T follicular helper cell (primary cell): ENCODE results near the gene RNF126.
"Not testable (repeated sequence)": the region's sequence is repeated elsewhere in the genome, so short reads cannot be mapped to it uniquely, and the experiment has no call there.

Experiments used
- DNase-seq: peaks from one replicate; pipeline ENCODE4 v3.0.0-alpha.2; 2020; ENCODE audit warnings: low read depth

The RNF126 gene

DNA sequence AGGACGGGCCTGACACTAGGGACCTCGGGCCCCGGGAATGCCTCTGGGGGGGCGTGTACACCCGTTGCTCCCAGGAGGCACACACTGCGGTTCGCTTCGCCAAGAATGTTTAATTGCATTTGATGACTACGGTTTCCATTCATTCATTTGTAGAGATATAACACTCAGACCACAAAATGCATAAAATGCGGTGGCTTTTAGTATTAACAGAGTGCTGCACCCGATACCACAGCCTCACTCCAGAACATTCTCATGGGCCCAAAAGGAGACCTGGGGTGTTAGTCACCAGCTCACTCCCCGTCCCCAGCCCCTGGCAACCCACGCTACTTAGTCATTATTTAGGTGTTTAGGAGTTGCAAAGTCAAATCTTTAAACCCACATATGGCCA, 51.5 kb downstream of the RNF126 start:
- peak; percentile 26 for DNase-seq

- DNase-seq: peak; percentile 49
These were observed 52.1 kb downstream of the RNF126 start for GRCh38 chr19:610801-611480.

GRCh38 chr19:610071-610800, 52.8 kb downstream of the RNF126 start:
- DNase-seq: no peak

DNA sequence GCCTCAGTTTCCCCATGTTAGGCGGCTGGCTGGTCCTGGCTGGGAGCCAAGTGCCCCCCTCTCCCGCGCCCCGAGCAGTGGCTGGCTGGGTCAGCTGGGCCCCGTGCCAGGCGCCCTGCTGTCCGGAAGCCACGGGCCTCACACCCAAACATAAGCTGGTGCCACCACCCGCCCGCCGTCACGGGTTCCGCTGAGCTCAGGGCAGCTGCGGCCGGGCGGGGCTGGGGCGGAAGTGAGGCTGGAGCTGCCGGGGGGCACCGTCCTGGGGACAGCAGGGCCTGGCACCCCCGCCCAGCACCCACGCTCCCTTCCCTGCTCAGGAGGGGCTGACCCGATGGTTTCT, 54.0 kb downstream of the RNF126 start:
- DNase-seq: no peak

DNA sequence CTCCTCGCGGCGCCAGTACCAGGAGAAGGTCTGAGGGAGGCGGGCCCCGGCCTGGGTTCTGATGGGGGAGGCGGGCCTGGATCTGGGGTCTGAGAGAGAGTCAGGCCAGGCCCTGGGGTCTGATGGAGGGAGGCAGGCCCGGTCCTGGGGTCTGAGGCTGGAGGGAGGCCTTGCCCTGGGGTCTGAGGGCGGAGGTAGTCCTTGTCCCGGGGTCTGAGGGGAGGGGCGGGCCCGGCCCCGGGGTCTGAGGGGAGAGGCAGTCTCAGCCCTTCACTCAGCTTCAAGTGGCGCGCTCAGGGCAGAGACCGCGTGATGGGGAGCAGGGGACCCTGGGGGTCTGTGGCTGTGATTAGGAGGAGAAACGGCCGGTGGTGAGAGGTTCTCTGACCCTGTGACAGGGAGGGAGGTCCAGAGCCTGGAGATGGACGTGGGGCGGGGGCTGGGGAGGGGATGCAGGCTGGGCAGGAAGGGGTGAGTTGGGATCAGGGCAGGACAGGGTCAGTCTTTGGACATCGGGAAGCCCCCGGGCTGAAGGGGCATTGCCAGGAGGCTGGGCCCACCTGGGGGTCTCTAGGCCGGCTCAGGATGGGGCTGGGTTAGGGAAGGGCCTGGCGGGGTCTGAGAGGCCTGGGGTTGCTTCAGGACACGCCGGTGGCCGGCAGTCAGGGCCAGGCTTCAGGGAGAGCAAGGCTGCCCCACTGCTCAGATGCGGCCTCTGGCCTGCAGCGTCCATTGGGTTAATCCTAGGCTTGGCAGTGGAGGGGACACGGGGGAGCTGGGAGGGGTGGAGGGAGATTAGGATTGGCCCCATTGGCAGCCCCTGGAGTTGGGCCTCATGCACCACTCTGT, 54.6 kb downstream of the RNF126 start:
- no peak for DNase-seq

DNA sequence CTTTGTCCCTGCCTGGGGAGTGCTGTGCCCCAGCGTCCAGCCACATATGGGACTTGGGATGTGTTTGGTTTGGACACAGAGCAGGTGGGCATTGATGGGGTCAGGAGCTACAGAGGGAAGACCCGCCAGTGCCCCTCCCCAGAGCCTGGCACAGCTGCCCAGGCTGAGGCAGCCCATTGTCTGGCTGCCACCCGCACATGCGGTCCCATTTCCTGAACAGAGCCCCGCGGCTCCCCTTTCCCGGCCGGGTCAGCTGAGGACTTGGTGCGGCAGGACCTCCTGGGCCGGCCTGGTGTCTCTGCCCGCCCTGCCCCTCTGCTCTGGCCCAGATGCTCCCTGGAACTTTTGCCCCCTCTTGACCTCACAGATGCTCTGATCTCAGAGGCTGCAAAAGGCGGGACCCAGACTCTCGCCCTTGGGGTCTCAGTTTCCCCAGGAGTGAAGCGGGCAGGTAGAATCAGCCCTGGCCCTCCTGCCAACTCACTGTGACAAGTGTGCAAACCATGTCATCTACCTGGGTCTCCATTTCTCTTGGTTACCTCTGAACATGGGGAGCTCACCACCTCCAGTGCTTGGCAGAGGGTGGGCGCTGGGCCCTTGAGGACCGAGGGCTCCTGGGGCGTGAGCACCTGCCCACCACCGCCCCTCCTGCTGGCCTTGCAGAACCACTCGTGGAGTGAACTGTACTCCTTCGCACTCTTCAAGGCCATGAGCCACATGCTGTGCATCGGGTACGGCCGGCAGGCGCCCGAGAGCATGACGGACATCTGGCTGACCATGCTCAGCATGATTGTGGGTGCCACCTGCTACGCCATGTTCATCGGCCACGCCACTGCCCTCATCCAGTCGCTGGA, 55.5 kb downstream of the RNF126 start:
- no peak for DNase-seq

DNA sequence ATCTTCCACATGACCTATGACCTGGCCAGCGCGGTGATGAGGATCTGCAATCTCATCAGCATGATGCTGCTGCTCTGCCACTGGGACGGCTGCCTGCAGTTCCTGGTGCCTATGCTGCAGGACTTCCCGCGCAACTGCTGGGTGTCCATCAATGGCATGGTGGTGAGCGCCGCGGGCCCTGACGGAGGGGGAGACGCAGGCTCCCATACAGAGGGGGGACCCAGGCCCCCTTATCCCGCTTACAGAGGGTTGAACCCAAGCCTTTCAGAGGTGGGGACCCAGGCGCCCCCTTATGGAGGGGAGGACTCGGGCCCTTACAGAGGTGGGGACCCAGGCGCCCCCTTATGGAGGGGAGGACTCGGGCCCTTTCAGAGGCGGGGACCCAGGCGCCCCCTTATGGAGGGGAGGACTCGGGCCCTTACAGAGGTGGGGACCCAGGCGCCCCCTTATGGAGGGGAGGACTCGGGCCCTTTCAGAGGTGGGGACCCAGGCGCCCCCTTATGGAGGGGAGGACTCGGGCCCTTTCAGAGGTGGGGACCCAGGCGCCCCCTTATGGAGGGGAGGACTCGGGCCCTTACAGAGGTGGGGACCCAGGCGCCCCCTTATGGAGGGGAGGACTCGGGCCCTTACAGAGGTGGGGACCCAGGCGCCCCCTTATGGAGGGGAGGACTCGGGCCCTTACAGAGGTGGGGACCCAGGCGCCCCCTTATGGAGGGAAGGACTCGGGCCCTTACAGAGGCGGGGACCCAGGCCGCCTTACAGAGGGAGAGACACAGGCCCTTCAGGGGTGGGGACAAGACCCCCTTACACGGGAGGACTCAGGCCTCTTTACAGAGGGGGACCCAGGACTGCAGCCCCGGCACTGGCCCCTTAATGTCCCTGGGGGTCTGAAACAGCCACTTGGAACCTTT, 57.7 kb downstream of the RNF126 start:
- not testable (repeated sequence) for DNase-seq

DNA sequence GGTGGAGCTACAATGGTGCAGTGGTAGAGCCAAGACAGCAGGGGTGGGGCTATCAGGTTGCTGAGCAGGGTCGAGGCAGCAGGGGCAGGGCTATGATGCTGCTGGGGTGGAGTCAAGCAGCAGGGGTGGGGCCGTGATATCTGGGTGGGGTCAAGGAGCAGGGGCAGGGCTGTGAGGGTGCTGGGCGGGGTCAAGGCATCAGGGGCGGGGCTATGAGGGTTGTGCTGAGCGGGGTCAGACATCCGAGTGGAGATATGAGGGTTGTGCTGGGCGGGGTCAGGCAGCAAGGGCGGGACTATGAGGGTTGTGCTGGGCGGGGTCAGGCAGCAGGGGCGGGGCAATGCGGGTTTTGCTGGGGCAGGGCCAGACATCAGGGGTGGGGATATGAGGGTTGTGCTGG, 58.7 kb downstream of the RNF126 start:
- DNase-seq: no peak

- not testable (repeated sequence) for DNase-seq
These were observed 59.2 kb downstream of the RNF126 start for GRCh38 chr19:603779-604178.

DNA sequence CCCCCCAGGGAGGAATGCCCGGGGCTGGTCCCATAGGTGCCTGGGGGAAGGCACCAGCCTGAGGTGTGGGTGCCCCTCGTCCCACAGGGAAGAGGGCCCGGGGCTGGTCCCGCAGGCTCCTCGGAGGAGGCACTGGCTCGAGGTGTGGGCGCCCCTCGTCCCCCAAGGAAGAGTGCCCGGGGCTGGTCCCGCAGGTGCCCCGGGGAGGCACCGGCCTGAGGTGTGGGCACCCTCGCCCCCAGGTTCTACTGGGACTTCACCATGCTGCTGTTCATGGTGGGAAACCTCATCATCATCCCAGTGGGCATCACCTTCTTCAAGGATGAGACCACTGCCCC, 59.7 kb downstream of the RNF126 start:
- not testable (repeated sequence) for DNase-seq

GRCh38 chr19:602391-603301, 60.4 kb downstream of the RNF126 start:
- no peak for DNase-seq

DNA sequence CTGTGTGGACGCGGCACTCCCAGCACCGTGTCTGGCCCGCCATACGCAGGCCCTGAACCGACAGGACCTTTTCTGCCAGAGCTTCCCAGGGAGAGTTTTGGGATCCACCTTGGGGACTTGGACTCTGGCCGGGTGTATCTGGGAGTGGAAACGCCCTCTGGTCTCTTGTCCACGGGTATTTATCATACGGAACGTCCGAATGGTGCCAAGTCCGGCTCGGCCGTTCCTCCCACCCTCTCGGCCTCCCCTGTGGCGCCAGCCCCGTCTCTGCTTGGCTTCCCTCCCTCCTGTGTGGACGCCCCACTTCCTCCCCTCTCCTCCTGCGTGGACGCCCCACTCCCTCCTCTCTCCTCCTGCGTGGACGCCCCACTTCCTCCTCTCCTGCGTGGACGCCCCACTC, 61.2 kb downstream of the RNF126 start:
- no peak for DNase-seq

GRCh38 chr19:601310-601709, 61.7 kb downstream of the RNF126 start:
- no peak for DNase-seq
